Omental fat pad (tissue), 4 donors: Measurements from ENCODE around the gene SIPA1L3. TPM values are rescaled to one million over a fixed set of nuclear protein-coding genes. Genes with fewer than 3 reads are reported as not detected.

Experiments used
- ATAC-seq: fragments of 150-250 bp; one replicate; pipeline ENCODE4 v1.9.1; 2016; ENCODE audit warnings: mild to moderate bottlenecking, moderate library complexity; ENCODE audit not compliant: low FRiP score
- DNase-seq: peaks from one replicate; pipeline ENCODE4 v3.0.0-alpha.2; 2019; ENCODE audit warnings: low spot score
- CTCF ChIP-seq, 3 donors: fragments of 450-650 bp; IDR thresholded peaks; one replicate each; pipeline ENCODE4 v1.5.1; 2016 to 2017; ENCODE audit warnings: antibody characterized with exemption in 3 of 3, mild to moderate bottlenecking in 3 of 3, moderate library complexity in 2 of 3
- total RNA-seq, 4 donors: library from RNA; depleted of rRNA; stranded (reverse); fragments of >200 nt; gene quantifications; one replicate each; pipeline ENCODE4 v1.1.0, GENCODE V29; 2016

SIPA1L3 gene
- total RNA-seq, 4 donors from 2014 or later: 8.9 to 14.7 (median 12.0) TPM

GRCh38 chr19:38004521-38005223 lies 97.7 kb downstream of the SIPA1L3 start:
- no peak for TF ChIP-seq CTCF (IDR thresholded peaks at IDR 0.05)
- DNase-seq: peak; percentile 47
- peak; percentile 92 for ATAC-seq

GRCh38 chr19:38005224-38005614 lies 98.2 kb downstream of the SIPA1L3 start:
- no peak for TF ChIP-seq CTCF (IDR thresholded peaks at IDR 0.05)
- DNase-seq (no peak), ATAC-seq (no peak)

- no peak for ATAC-seq
- no peak for TF ChIP-seq CTCF (IDR thresholded peaks at IDR 0.05)
- DNase-seq: no peak
Measured at GRCh38 chr19:38006361-38007045, 99.5 kb downstream of the SIPA1L3 start.

- no peak for TF ChIP-seq CTCF (IDR thresholded peaks at IDR 0.05)
- DNase-seq (no peak), ATAC-seq (no peak)
Measured at GRCh38 chr19:38009650-38010242, 102.7 kb downstream of the SIPA1L3 start.

- ATAC-seq: no peak
- TF ChIP-seq CTCF (IDR thresholded peaks at IDR 0.05): no peak
- no peak for DNase-seq
Measured at GRCh38 chr19:38011426-38011825, 104.4 kb downstream of the SIPA1L3 start.

- TF ChIP-seq CTCF (IDR thresholded peaks at IDR 0.05): no peak
- ATAC-seq: no peak
- no peak for DNase-seq
Measured at GRCh38 chr19:38012290-38012689, 105.3 kb downstream of the SIPA1L3 start.
